SK-N-SH treated with all-trans-retinoic acid at 6 μM for 48 hours (cell line): ENCODE measurements around the gene ZMYND11.

Experiments
- ATAC-seq: fragments of 200-7000 bp; cut with Tn5 transposase; 3 replicates; pipeline ENCODE4 v1.9.1; 2020; ENCODE audit warnings: mild to moderate bottlenecking, moderate library complexity
- BACH2 ChIP-seq: fragments of 250-450 bp; sonication (Bioruptor Pico); IDR thresholded peaks from 2 replicates; pipeline ENCODE4 v1.9.0; 2021; ENCODE audit warnings: mild to moderate bottlenecking, borderline replicate concordance
- CREB5 ChIP-seq: fragments of 250-450 bp; sonication (Bioruptor Pico); IDR thresholded peaks from 2 replicates; pipeline ENCODE4 v1.5.1; 2020; ENCODE audit warnings: low read depth, mild to moderate bottlenecking, moderate library complexity
- CSDC2 ChIP-seq: fragments of 250-450 bp; sonication (Bioruptor Pico); IDR thresholded peaks from 2 replicates; pipeline ENCODE4 v1.5.0; 2020; ENCODE audit warnings: mild to moderate bottlenecking, moderate library complexity
- CSRNP3 ChIP-seq: fragments of 250-450 bp; sonication (Bioruptor Pico); IDR thresholded peaks from 2 replicates; pipeline ENCODE4 v1.5.1; 2021; ENCODE audit warnings: mild to moderate bottlenecking, moderate library complexity
- GLIS3 ChIP-seq: fragments of 250-450 bp; sonication (Bioruptor Pico); IDR thresholded peaks from 2 replicates; pipeline ENCODE4 v1.5.0; 2020; ENCODE audit warnings: mild to moderate bottlenecking, moderate library complexity
- ISL1 ChIP-seq: fragments of 250-450 bp; sonication (Bioruptor Pico); IDR thresholded peaks from 2 replicates; pipeline ENCODE4 v2.1.2; 2022; ENCODE audit warnings: mild to moderate bottlenecking, moderate library complexity
- OSR1 ChIP-seq: fragments of 250-450 bp; sonication (Bioruptor Pico); IDR thresholded peaks from 2 replicates; pipeline ENCODE4 v1.8.0; 2022; ENCODE audit warnings: moderate library complexity, mild to moderate bottlenecking, inconsistent platforms
- PATZ1 ChIP-seq: fragments of 250-450 bp; sonication (Bioruptor Pico); IDR thresholded peaks from 2 replicates; pipeline ENCODE4 v1.8.0; 2020; ENCODE audit warnings: mild to moderate bottlenecking, moderate library complexity, borderline replicate concordance
- POU6F1 ChIP-seq: fragments of 250-450 bp; sonication (Bioruptor Pico); IDR thresholded peaks from 2 replicates; pipeline ENCODE4 v1.8.0; 2021; ENCODE audit warnings: low read depth, mild to moderate bottlenecking, moderate library complexity, borderline replicate concordance
- PPARA ChIP-seq: fragments of 250-450 bp; sonication (Bioruptor Pico); IDR thresholded peaks from 2 replicates; pipeline ENCODE4 v1.5.0; 2020; ENCODE audit warnings: mild to moderate bottlenecking, borderline replicate concordance
- TCF4 ChIP-seq: fragments of 250-450 bp; sonication (Bioruptor Pico); IDR thresholded peaks from 2 replicates; pipeline ENCODE4 v1.8.0; 2021; ENCODE audit warnings: mild to moderate bottlenecking, moderate library complexity, borderline replicate concordance
- TOX ChIP-seq: fragments of 250-450 bp; sonication (Bioruptor Pico); IDR thresholded peaks from 2 replicates; pipeline ENCODE4 v1.8.0; 2021; ENCODE audit warnings: mild to moderate bottlenecking, moderate library complexity, borderline replicate concordance
- TSHZ2 ChIP-seq: fragments of 250-450 bp; sonication (Bioruptor Pico); IDR thresholded peaks from 2 replicates; pipeline ENCODE4 v1.5.0; 2020; ENCODE audit warnings: mild to moderate bottlenecking, moderate library complexity
- ZFP3 ChIP-seq: fragments of 250-450 bp; sonication (Bioruptor Pico); IDR thresholded peaks from 2 replicates; pipeline ENCODE4 v1.5.0; 2020; ENCODE audit warnings: mild to moderate bottlenecking, moderate library complexity
- ZNF565 ChIP-seq: fragments of 450-650 bp; formaldehyde crosslinking; conservative IDR thresholded peaks from 2 replicates; pipeline ENCODE4 v1.5.0; 2020; ENCODE audit warnings: low read depth, mild to moderate bottlenecking, moderate library complexity
- ZNF8 ChIP-seq: fragments of 450-650 bp; formaldehyde crosslinking; IDR thresholded peaks from 2 replicates; pipeline ENCODE4 v1.5.0; 2020; ENCODE audit warnings: mild to moderate bottlenecking, moderate library complexity

The ZMYND11 gene

GRCh38 chr10:178208-178607 lies 43.0 kb downstream of the ZMYND11 start:
- ATAC-seq: peak; percentile 73
- TF ChIP-seq CSRNP3 (CRISPR knock-in tag): no peak
- no peak for TF ChIP-seq ZNF565
- TF ChIP-seq TSHZ2 (CRISPR knock-in tag): no peak
- no peak for TF ChIP-seq TCF4
- TF ChIP-seq BACH2 (CRISPR knock-in tag): no peak
- TF ChIP-seq ZFP3 (CRISPR knock-in tag): no peak
- no peak for TF ChIP-seq ZNF8 (CRISPR knock-in tag)
- TF ChIP-seq ISL1 (CRISPR knock-in tag): no peak
- no peak for TF ChIP-seq PATZ1 (CRISPR knock-in tag)
- TF ChIP-seq CSDC2 (CRISPR knock-in tag): no peak
- TF ChIP-seq TOX (CRISPR knock-in tag): no peak
- no peak for TF ChIP-seq CREB5
- TF ChIP-seq POU6F1 (CRISPR knock-in tag): no peak
- no peak for TF ChIP-seq GLIS3 (CRISPR knock-in tag)

GRCh38 chr10:178723-179122 lies 43.5 kb downstream of the ZMYND11 start:
- ATAC-seq: no peak
- TF ChIP-seq ZNF565 (no peak), BACH2 (CRISPR knock-in tag) (no peak), PPARA (CRISPR knock-in tag) (no peak)

GRCh38 chr10:182441-183201 lies 47.4 kb downstream of the ZMYND11 start:
- no peak for TF ChIP-seq BACH2 (CRISPR knock-in tag)
- TF ChIP-seq TSHZ2 (CRISPR knock-in tag): no peak
- TF ChIP-seq PATZ1 (CRISPR knock-in tag): no peak
- TF ChIP-seq CREB5: no peak
- no peak for TF ChIP-seq OSR1
- TF ChIP-seq TCF4: no peak
- no peak for ATAC-seq
